CD14-positive monocyte (primary cell): Measurements from ENCODE around the gene TMEM272. TPM values are rescaled to one million over a fixed set of nuclear protein-coding genes. Genes with fewer than 3 reads are reported as not detected.
A peak's percentile ranks its signal among the peaks of the same experiment; 100 is the strongest.

Experiments used
- DNase-seq, 3 donors: peaks; one replicate each; pipeline ENCODE4 v3.0.0-alpha.2; 2011 to 2022
- H2AFZ ChIP-seq: 2 replicates; pipeline ENCODE4 v1.6.0; 2012; ENCODE audit warnings: mild to moderate bottlenecking, low read depth, low read length, inconsistent platforms; ENCODE audit not compliant: insufficient read depth, poor library complexity, severe bottlenecking
- H3K27ac ChIP-seq, 2 donors: 1 replicate in 1 of 2; 2 replicates in 1 of 2; pipeline ENCODE4 v1.5.1; 2012 to 2013; ENCODE audit warnings: low read length in 2 of 2, control low read depth in 1 of 2, inconsistent platforms in 1 of 2, low read depth in 1 of 2, mild to moderate bottlenecking in 1 of 2
- H3K27me3 ChIP-seq, 2 donors: one replicate each; pipeline versions ENCODE4 v1.6.0 to v1.6.1; 2011 to 2013; ENCODE audit warnings: low read length in 2 of 2; ENCODE audit not compliant: control insufficient read depth in 2 of 2, insufficient read depth in 2 of 2
- H3K36me3 ChIP-seq, 2 donors: replicated peaks in 1 of 2; 1 replicate in 1 of 2; 2 replicates in 1 of 2; pipeline versions ENCODE4 v1.5.1 to v1.6.1; 2012 to 2013; ENCODE audit warnings: low read length in 2 of 2, control low read depth in 1 of 2, inconsistent platforms in 1 of 2, mild to moderate bottlenecking in 1 of 2; ENCODE audit not compliant: insufficient read depth in 2 of 2, control insufficient read depth in 1 of 2
- H3K4me1 ChIP-seq, 2 donors: 1 replicate in 1 of 2; 2 replicates in 1 of 2; pipeline versions ENCODE4 v1.5.1 to v1.6.1; 2012 to 2013; ENCODE audit warnings: low read length in 2 of 2, control low read depth in 1 of 2, inconsistent platforms in 1 of 2, mild to moderate bottlenecking in 1 of 2, moderate library complexity in 1 of 2; ENCODE audit not compliant: insufficient read depth in 2 of 2, control insufficient read depth in 1 of 2
- H3K4me2 ChIP-seq: replicated peaks from 2 replicates; pipeline ENCODE3; 2012; ENCODE audit warnings: low read length, moderate library complexity, mild to moderate bottlenecking; ENCODE audit not compliant: poor library complexity, severe bottlenecking; ENCODE audit errors: extremely low read depth
- H3K4me3 ChIP-seq, 3 experiments: fragments of 200-600 bp in 1 of 3; sonication (generic) in 1 of 3; replicated peaks in 1 of 3; 1 replicate in 2 of 3; 2 replicates in 1 of 3; pipeline ENCODE4 v1.5.1; 2011 to 2013; ENCODE audit warnings: low read length in 3 of 3, mild to moderate bottlenecking in 3 of 3, control low read depth in 2 of 3, low read depth in 2 of 3, inconsistent platforms in 1 of 3, moderate library complexity in 1 of 3
- H3K79me2 ChIP-seq: 2 replicates; pipeline ENCODE4 v1.6.0; 2012; ENCODE audit warnings: mild to moderate bottlenecking, control low read depth, inconsistent platforms, low read length, moderate library complexity; ENCODE audit not compliant: insufficient read depth
- H3K9ac ChIP-seq: 2 replicates; pipeline ENCODE4 v1.6.0; 2017; ENCODE audit warnings: low read length, mild to moderate bottlenecking; ENCODE audit not compliant: insufficient read depth, poor library complexity, severe bottlenecking
- H3K9me3 ChIP-seq, 2 donors: replicated peaks in 1 of 2; 1 replicate in 1 of 2; 2 replicates in 1 of 2; pipeline versions ENCODE4 v1.5.1 to v1.6.1; 2012 to 2013; ENCODE audit warnings: low read length in 2 of 2, control low read depth in 1 of 2; ENCODE audit not compliant: control insufficient read depth in 1 of 2, insufficient read depth in 1 of 2
- H4K20me1 ChIP-seq: 2 replicates; pipeline ENCODE4 v1.6.0; 2012; ENCODE audit warnings: mild to moderate bottlenecking, low read length, control low read depth, moderate library complexity; ENCODE audit not compliant: insufficient read depth
- H3K27ac Mint-ChIP-seq, 7 donors: one replicate each; pipeline ENCODE4 v1.8.0; 2020; ENCODE audit warnings: mild to moderate bottlenecking in 7 of 7, mixed read lengths in 7 of 7, moderate library complexity in 6 of 7, inconsistent platforms in 2 of 7
- H3K27me3 Mint-ChIP-seq, 3 donors: one replicate each; pipeline ENCODE4 v1.8.0; 2021 to 2022; ENCODE audit warnings: low read depth in 3 of 3, mild to moderate bottlenecking in 3 of 3, mixed read lengths in 3 of 3, moderate library complexity in 3 of 3, inconsistent platforms in 1 of 3
- H3K36me3 Mint-ChIP-seq, 2 donors: one replicate each; pipeline ENCODE4 v1.8.0; 2020; ENCODE audit warnings: mixed read lengths in 2 of 2, inconsistent platforms in 1 of 2, mild to moderate bottlenecking in 1 of 2
- H3K4me1 Mint-ChIP-seq: one replicate; pipeline ENCODE4 v1.8.0; 2020; ENCODE audit warnings: mild to moderate bottlenecking, mixed read lengths
- H3K4me3 Mint-ChIP-seq, 2 donors: one replicate each; pipeline ENCODE4 v1.8.0; 2020; ENCODE audit warnings: mild to moderate bottlenecking in 2 of 2, mixed read lengths in 2 of 2, moderate library complexity in 1 of 2
- H3K9me3 Mint-ChIP-seq, 7 donors: one replicate each; pipeline ENCODE4 v1.8.0; 2020 to 2022; ENCODE audit warnings: mixed read lengths in 7 of 7, mild to moderate bottlenecking in 6 of 7, moderate library complexity in 6 of 7, inconsistent platforms in 2 of 7
- CTCF ChIP-seq: fragments of 200-600 bp; IDR thresholded peaks from one replicate; pipeline ENCODE4 v1.8.0; 2022; ENCODE audit warnings: antibody characterized with exemption, mild to moderate bottlenecking
- WGBS: methylation state at CpG from one replicate; pipeline ENCODE4 v1.1.5; 2013; ENCODE audit warnings: missing lambda C conversion rate; ENCODE audit not compliant: insufficient coverage; 5-methylcytosine and 5-hydroxymethylcytosine counted together
- intact Hi-C, 2 donors: fragments of 100-400 bp; cut with micrococcal nuclease; formaldehyde crosslinking; loops; one replicate each; pipeline versions ENCODE4 v1.15.0 to v1.15.1; 2023
- polyA plus RNA-seq, 3 donors: library from polyadenylated mRNA; depleted of rRNA in 1 of 3; unstranded in 2 of 3; stranded (reverse) in 1 of 3; fragments of 300-500 nt in 2 of 3; fragments of >200 nt in 1 of 3; fragmentation: Illumina TruSeq in 2 of 3; gene quantifications; 1 replicate in 2 of 3; 2 replicates in 1 of 3; pipeline ENCODE4 v1.2.3, GENCODE V29; 2012 to 2021

TMEM272 gene
- polyA plus RNA-seq, 3 donors, result 0.07 TPM; not detected in 2

DNA sequence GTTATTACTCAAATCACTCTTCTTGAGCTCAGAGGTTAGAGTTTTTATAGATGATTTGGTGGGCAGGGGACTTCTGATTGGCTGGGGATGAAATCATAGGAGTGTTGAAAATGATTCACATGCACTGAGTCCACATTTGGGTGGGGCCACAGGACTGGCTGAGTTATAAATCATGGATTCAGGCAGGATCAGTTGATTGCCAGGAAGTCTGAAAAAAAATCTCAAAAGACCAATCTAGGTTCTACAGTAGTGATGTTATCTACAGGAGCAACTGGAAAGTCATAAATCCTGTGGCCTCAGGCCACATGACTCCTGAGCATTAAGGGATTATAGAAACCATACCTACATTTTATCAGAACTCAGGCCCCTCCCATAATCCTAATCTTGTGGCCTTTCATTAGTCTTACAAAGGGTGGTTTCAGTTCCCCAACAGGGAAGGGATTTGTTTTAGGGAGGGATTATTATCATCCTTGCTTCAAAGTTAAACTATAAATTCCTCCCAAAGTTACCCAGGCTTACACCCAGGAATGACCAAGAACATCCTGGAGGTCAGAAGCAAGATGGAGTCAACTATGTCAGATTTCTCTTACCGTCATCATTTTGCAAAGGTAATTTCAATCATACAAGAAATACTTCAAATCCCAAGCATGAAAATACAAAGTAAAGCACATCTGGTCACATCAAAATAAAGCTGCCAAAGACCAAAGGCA is 11.2 kb upstream of the TMEM272 start:
- no peaks in the 10 kb centered on the region for H3K9me3 ChIP-seq
- no peak for DNase-seq
- H3K4me2 ChIP-seq, result no peak overlapping the region
- H3K36me3 ChIP-seq, result no peaks in the 10 kb centered on the region
- Mint-ChIP-seq H3K4me1 (peaks cover 9% of the 10 kb centered on the region), H3K9me3 (peaks cover 0 to under 1% (median 0%) of the 10 kb centered on the region in 7 donors), H3K27me3 (peaks cover 0 to 2% (median 1%) of the 10 kb centered on the region in 3 donors), H3K4me3 (no peak overlapping the region), H3K36me3 (no peaks in the 10 kb centered on the region), H3K27ac (no peak overlapping the region)
- intact Hi-C loops, result no loop called here
- no peaks in the 10 kb centered on the region for H3K27me3 ChIP-seq
- H3K27ac ChIP-seq, result no peak overlapping the region
- H3K9ac ChIP-seq, result no peak overlapping the region
- no peak for TF ChIP-seq CTCF
- no peak overlapping the region for H3K4me3 ChIP-seq
- no CpG with 5 or more reads among the region's 1 CpG for WGBS
- no peaks in the 10 kb centered on the region for H3K79me2 ChIP-seq
- H3K4me1 ChIP-seq, result peaks cover 0 to 2% of the 10 kb centered on the region in 2 donors
- H2AFZ ChIP-seq, result no peak overlapping the region
- H4K20me1 ChIP-seq, result no peaks in the 10 kb centered on the region

DNA sequence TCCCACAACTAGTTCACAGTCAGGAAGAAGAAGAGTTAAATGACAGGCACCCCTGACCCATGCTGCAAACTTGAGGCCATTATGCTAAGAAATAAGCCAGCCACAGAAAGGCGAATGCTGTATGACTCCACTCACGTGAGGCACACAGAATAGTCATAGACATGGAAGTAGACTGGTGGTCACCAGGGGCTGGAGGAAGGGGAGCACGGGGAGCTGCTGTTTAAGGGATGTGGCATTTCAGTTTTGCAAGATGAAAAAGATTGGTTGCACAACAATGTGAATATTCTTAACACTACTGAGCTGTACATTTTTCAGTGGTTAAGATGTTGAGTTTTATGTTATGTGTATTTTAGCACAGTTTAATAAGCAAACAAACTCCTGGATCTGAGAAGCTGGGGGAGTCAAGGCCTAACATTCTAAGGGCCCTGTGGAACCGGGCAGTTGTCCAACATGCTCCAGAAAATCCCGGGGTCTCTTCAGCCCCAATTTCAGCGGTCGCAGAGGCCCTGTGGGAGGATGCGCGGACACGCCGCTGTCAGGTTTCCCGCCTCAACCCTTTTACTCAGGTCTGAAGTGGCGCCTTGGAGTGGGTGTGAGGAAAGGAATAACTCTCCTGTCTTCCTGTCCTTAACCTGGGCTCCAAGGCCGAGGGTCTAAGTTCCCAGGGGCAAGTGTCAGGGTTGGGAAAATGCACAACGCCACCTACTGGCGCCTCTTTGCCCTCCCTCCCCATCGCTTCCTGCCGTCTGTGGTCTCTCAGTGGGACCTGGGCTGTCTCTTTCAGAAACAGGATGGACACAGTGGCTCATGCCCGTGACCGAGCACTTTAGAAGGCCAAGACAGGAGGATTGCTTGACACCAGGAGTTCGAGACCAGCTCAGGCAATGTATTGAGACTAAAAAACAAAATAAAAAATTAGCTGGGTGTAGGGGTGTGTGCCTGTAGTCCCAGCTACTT is 4.4 kb upstream of the TMEM272 start:
- H3K9ac ChIP-seq, result no peak overlapping the region
- Mint-ChIP-seq H3K27me3 (peaks cover 0 to 6% (median 4%) of the 10 kb centered on the region in 3 donors), H3K9me3 (peaks cover 0 to 2% (median 0%) of the 10 kb centered on the region in 7 donors), H3K4me1 (peaks cover 25% of the 10 kb centered on the region), H3K36me3 (no peaks in the 10 kb centered on the region), H3K4me3 (no peak overlapping the region), H3K27ac (no peak overlapping the region)
- H3K9me3 ChIP-seq, result no peaks in the 10 kb centered on the region
- H3K27me3 ChIP-seq, result no peaks in the 10 kb centered on the region
- peak overlapping the region; percentile 32 for H2AFZ ChIP-seq
- H3K79me2 ChIP-seq, result no peaks in the 10 kb centered on the region
- peak; percentile 27 to 54 (median 34) for DNase-seq
- 63% methylated on average over 16 of the region's 21 CpGs for WGBS
- no peak overlapping the region for H3K4me2 ChIP-seq
- peak; percentile 82 for TF ChIP-seq CTCF
- H4K20me1 ChIP-seq, result no peaks in the 10 kb centered on the region
- intact Hi-C loops, result loop anchor here in 1 of 2 donors (5.0 to 10.0 kb wide), 2 partner anchors 37 to 55 kb away; no protein-coding TSS in a partner anchor
- no peak overlapping the region for H3K4me3 ChIP-seq
- H3K4me1 ChIP-seq, result peaks cover 5 to 13% of the 10 kb centered on the region in 2 donors
- no peaks in the 10 kb centered on the region for H3K36me3 ChIP-seq
- H3K27ac ChIP-seq, result no peak overlapping the region
